Tibial nerve (tissue), 3 donors: ENCODE data around the gene THNSL1.

Experiments
- CTCF ChIP-seq, 5 experiments: fragments of 200-600 bp in 3 of 5; fragments of 450-650 bp in 2 of 5; sonication (generic) in 3 of 5; IDR thresholded peaks; one replicate each; pipeline ENCODE4 v1.5.1; 2016 to 2019; ENCODE audit warnings: antibody characterized with exemption in 5 of 5, mild to moderate bottlenecking in 3 of 5, moderate library complexity in 2 of 5
- POLR2A ChIP-seq, 2 donors: fragments of 450-650 bp; IDR thresholded peaks; one replicate each; pipeline ENCODE4 v1.6.1; 2017; ENCODE audit warnings: antibody characterized with exemption in 2 of 2, mild to moderate bottlenecking in 2 of 2, moderate library complexity in 2 of 2

- TF ChIP-seq POLR2A (IDR thresholded peaks at IDR 0.05) (no peak), CTCF (IDR thresholded peaks at IDR 0.05) (no peak)
Observed at GRCh38 chr10:24995072-24995471, 21.3 kb upstream of the THNSL1 start.
